Transverse colon (tissue), 4 donors: ENCODE results near the gene GOLGA1. TPM values are rescaled to one million over a fixed set of nuclear protein-coding genes. Genes with fewer than 3 reads are reported as not detected.
"Not testable (repeated sequence)": the region's sequence is repeated elsewhere in the genome, so short reads cannot be mapped to it uniquely, and the experiment has no call there.

Source experiments
- DNase-seq: peaks from one replicate; pipeline ENCODE4 v3.0.0-alpha.2; 2019
- H3K27ac ChIP-seq, 4 donors: fragments of 200-600 bp; sonication (generic); 2 replicates each; pipeline ENCODE4 v1.5.1; 2016 to 2018; ENCODE audit warnings: inconsistent platforms in 4 of 4
- H3K27me3 ChIP-seq: fragments of 200-600 bp; sonication (generic); 2 replicates; pipeline ENCODE4 v1.5.1; 2017; ENCODE audit warnings: inconsistent platforms
- H3K36me3 ChIP-seq, 4 donors: fragments of 200-600 bp; sonication (generic); 2 replicates each; pipeline ENCODE4 v1.5.1; 2017 to 2019; ENCODE audit warnings: inconsistent platforms in 4 of 4
- H3K4me1 ChIP-seq, 4 donors: fragments of 200-600 bp; sonication (generic); 2 replicates each; pipeline ENCODE4 v1.5.1; 2017 to 2020; ENCODE audit warnings: inconsistent platforms in 4 of 4
- H3K4me3 ChIP-seq, 4 donors: fragments of 200-600 bp; sonication (generic); 1 replicate in 1 of 4; 2 replicates in 3 of 4; pipeline versions ENCODE4 v1.5.1 to v1.6.1; 2017 to 2019; ENCODE audit warnings: inconsistent platforms in 4 of 4
- H3K9me3 ChIP-seq, 2 donors: fragments of 200-600 bp; sonication (generic); 2 replicates each; pipeline ENCODE4 v1.5.1; 2017 to 2019; ENCODE audit warnings: inconsistent platforms in 2 of 2
- CTCF ChIP-seq, 5 experiments: fragments of 200-600 bp in 3 of 5; fragments of 450-650 bp in 2 of 5; sonication (generic) in 3 of 5; IDR thresholded peaks; 1 replicate in 2 of 5; 2 replicates in 3 of 5; pipeline ENCODE4 v1.5.1; 2016 to 2017; ENCODE audit warnings: antibody characterized with exemption in 5 of 5, inconsistent platforms in 3 of 5, mild to moderate bottlenecking in 2 of 5, moderate library complexity in 1 of 5
- EP300 ChIP-seq: sonication (generic); formaldehyde crosslinking; IDR thresholded peaks from one replicate; pipeline ENCODE4 v1.6.1; 2017; ENCODE audit warnings: antibody characterized with exemption, low read depth
- POLR2A ChIP-seq: fragments of 450-650 bp; IDR thresholded peaks from one replicate; pipeline ENCODE4 v1.6.1; 2016; ENCODE audit warnings: antibody characterized with exemption, mild to moderate bottlenecking, moderate library complexity
- POLR2AphosphoS5 ChIP-seq, 3 donors: sonication (generic); formaldehyde crosslinking; IDR thresholded peaks; one replicate each; pipeline ENCODE4 v1.6.1; 2016; ENCODE audit warnings: antibody characterized with exemption in 3 of 3
- WGBS, 2 donors: methylation state at CpG; one replicate each; pipeline ENCODE4 v1.1.5; 2018; ENCODE audit warnings: low coverage in 1 of 2; 5-methylcytosine and 5-hydroxymethylcytosine counted together
- in situ Hi-C, 4 donors: fragments of 200-750 bp; cut with MboI; loops; one replicate each; pipeline versions ENCODE4 v1.15.0 to v1.15.1; 2017; ENCODE audit warnings: low sequenced_read_pairs in 3 of 4, low pct_ligation_motif_present in 1 of 4, low pct_unique_long_range_greater_than_20kb in 1 of 4
- intact Hi-C: fragments of 100-400 bp; cut with DNase I; formaldehyde crosslinking; loops from one replicate; pipeline ENCODE4 v1.15.1; 2023; ENCODE audit warnings: low total_unique reads
- total RNA-seq, 4 donors: library from RNA; depleted of rRNA; stranded (reverse); fragments of >200 nt; gene quantifications; one replicate each; pipeline ENCODE4 v1.1.0, GENCODE V29; 2016

The GOLGA1 gene
- total RNA-seq, 4 donors from 2014 or later = 24.3 to 144 (median 30.1) TPM

- WGBS, 2 donors = 77% methylated on average over 11 of the region's 11 CpGs; no CpG with 5 or more reads in 1 of the 2 donors
- no peak for TF ChIP-seq CTCF (IDR thresholded peaks at IDR 0.05)
- TF ChIP-seq EP300 = no peak
- no peak for TF ChIP-seq POLR2A
- no peak for TF ChIP-seq POLR2AphosphoS5 (IDR thresholded peaks at IDR 0.05)
Observed at GRCh38 chr9:124843456-124844034, 97.3 kb downstream of the GOLGA1 start.

DNA sequence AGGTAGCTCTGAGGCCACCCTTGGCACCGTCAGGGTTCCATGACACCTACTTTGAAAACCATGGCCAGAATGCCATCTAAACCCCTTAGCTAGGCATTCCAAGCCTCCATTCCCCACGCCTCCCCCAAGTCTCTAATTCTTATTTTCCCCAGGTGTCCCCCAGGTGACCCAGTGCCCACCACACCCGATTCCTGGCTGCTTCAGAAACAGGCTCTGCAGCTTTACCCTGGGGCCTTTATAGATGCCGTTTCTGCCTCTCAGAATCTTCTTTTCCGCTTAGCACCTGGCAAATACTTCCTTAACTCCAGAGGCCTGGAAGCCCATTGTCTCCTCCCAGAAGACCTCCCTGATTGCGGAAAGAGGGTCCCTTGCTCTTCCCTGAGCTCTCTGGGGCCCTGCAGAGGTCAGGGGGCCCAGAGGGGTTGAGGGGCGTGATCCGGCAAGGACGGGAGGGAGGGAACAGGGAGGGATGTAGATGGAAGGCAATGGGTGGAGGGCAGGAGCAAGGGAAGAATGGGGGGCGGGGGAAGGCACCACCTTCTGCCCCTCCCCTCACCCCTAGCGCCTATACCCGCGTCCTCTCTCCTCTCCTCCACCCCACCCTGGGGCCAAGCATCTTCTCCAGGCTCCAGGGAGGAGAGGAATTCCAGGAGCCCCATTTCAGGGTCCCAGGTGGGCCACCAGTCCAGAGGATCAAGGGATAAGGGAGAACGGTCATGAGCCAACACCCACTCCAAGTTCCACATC, 99.6 kb downstream of the GOLGA1 start:
- Histone ChIP-seq H3K36me3 (no peaks in the 10 kb centered on the region), H3K9me3 (no peaks in the 10 kb centered on the region), H3K27ac (no peak overlapping the region), H3K4me1 (no peaks in the 10 kb centered on the region), H3K27me3 (no peaks in the 10 kb centered on the region), H3K4me3 (no peak overlapping the region)
- WGBS, 2 donors = 63 to 76% methylated on average over 6 to 14 of the region's 14 CpGs
- DNase-seq = no peak
- in situ Hi-C loops = no loop called here
- no peak for TF ChIP-seq EP300
- TF ChIP-seq POLR2A = no peak
- no peak for TF ChIP-seq POLR2AphosphoS5 (IDR thresholded peaks at IDR 0.05)
- no peak for TF ChIP-seq CTCF (IDR thresholded peaks at IDR 0.05)
- intact Hi-C loops = no loop called here

More at GRCh38 chr9:124843456-124844034, 97.3 kb downstream of the GOLGA1 start:
- intact Hi-C loops (no loop called here), in situ Hi-C loops (no loop called here)
- no peak for DNase-seq
- no peaks in the 10 kb centered on the region for H3K4me1 ChIP-seq
- H3K9me3 ChIP-seq = no peaks in the 10 kb centered on the region
- H3K27ac ChIP-seq = no peak overlapping the region
- H3K27me3 ChIP-seq = no peaks in the 10 kb centered on the region
- H3K36me3 ChIP-seq = no peaks in the 10 kb centered on the region
- no peak overlapping the region for H3K4me3 ChIP-seq

- Histone ChIP-seq H3K36me3 (no peaks in the 10 kb centered on the region), H3K27ac (no peak overlapping the region), H3K4me1 (peaks cover under 1 to 2% (median 1%) of the 10 kb centered on the region in 4 donors), H3K27me3 (no peaks in the 10 kb centered on the region), H3K9me3 (no peaks in the 10 kb centered on the region), H3K4me3 (no peak overlapping the region)
- DNase-seq = no peak
- in situ Hi-C loops (no loop called here), intact Hi-C loops (no loop called here)
- TF ChIP-seq CTCF (IDR thresholded peaks at IDR 0.05) (no peak), EP300 (no peak), POLR2AphosphoS5 (IDR thresholded peaks at IDR 0.05) (no peak), POLR2A (no peak)
- WGBS, 2 donors = 77% methylated on average over 11 of the region's 18 CpGs; no CpG with 5 or more reads in 1 of the 2 donors
Observed at GRCh38 chr9:124840300-124840833, 100.5 kb downstream of the GOLGA1 start.

- H3K9me3 ChIP-seq = no peaks in the 10 kb centered on the region
- H3K36me3 ChIP-seq = no peaks in the 10 kb centered on the region
- TF ChIP-seq EP300 (no peak), POLR2AphosphoS5 (IDR thresholded peaks at IDR 0.05) (no peak), POLR2A (no peak), CTCF (IDR thresholded peaks at IDR 0.05) (peak in 4 of 5 experiments; percentile 23 to 47 (median 37))
- no peak overlapping the region for H3K27ac ChIP-seq
- no peaks in the 10 kb centered on the region for H3K27me3 ChIP-seq
- in situ Hi-C loops = no loop called here
- no peak overlapping the region for H3K4me3 ChIP-seq
- intact Hi-C loops = no loop called here
- no peak for DNase-seq
- WGBS, 2 donors = 64% methylated on average over 11 of the region's 12 CpGs; no CpG with 5 or more reads in 1 of the 2 donors
- peaks cover 7 to 8% (median 8%) of the 10 kb centered on the region in 4 donors for H3K4me1 ChIP-seq
Observed at GRCh38 chr9:124839612-124840299, 101.1 kb downstream of the GOLGA1 start.

- peak overlapping the region in 2 of 4 donors; percentile 15 to 22 for H3K4me3 ChIP-seq
- peaks cover 9 to 13% (median 12%) of the 10 kb centered on the region in 4 donors for H3K4me1 ChIP-seq
- in situ Hi-C loops, H3K27me3 ChIP-seq, DNase-seq, intact Hi-C loops, H3K9me3 ChIP-seq, H3K27ac ChIP-seq, H3K36me3 ChIP-seq: not testable (repeated sequence)
- 64% methylated on average over 13 of the region's 52 CpGs; no CpG with 5 or more reads in 1 of the 2 donors for WGBS, 2 donors
Observed at GRCh38 chr9:124838567-124839275, 102.2 kb downstream of the GOLGA1 start.
